Measurements from ENCODE around the gene IRF7. TPM values are rescaled to one million over a fixed set of nuclear protein-coding genes. Genes with fewer than 3 reads are reported as not detected.

Gene IRF7
- total RNA-seq, 4 donors from 2014 or later = 9.0 to 37.7 (median 27.5) TPM

DNA sequence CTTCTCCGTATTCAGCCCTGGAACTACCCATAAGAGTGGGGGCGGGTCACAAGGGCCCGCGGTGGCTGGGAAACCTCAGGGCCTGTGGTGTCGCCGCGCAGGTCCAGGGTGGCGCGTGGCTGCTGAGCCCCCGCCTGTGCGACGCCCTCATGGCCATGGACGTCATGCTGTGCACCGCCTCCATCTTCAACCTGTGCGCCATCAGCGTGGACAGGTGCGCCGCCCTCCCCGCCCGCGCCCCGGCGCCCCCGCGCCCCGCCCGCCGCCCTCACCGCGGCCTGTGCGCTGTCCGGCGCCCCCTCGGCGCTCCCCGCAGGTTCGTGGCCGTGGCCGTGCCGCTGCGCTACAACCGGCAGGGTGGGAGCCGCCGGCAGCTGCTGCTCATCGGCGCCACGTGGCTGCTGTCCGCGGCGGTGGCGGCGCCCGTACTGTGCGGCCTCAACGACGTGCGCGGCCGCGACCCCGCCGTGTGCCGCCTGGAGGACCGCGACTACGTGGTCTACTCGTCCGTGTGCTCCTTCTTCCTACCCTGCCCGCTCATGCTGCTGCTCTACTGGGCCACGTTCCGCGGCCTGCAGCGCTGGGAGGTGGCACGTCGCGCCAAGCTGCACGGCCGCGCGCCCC, 23.7 kb upstream of the IRF7 start:
- no peak for DNase-seq (ENCODE audit: low spot score in 2 of 2)
- peaks cover 0 to 36% of the 10 kb centered on the region in 2 donors for H3K27me3 ChIP-seq
- peaks cover 0 to 43% (median 4%) of the 10 kb centered on the region in 3 donors for H3K36me3 ChIP-seq
- peaks cover 0 to 44% (median 20%) of the 10 kb centered on the region in 4 donors for H3K4me1 ChIP-seq
- peak overlapping the region in 1 of 4 donors; percentile 19 for H3K4me3 ChIP-seq
- H3K9me3 ChIP-seq = no peaks in the 10 kb centered on the region
- peak overlapping the region in 1 of 4 donors; percentile 15 for H3K27ac ChIP-seq
- 6 to 29% methylated on average over 8 to 15 of the region's 80 CpGs for WGBS, 2 donors
- TF ChIP-seq, protein P1, sequence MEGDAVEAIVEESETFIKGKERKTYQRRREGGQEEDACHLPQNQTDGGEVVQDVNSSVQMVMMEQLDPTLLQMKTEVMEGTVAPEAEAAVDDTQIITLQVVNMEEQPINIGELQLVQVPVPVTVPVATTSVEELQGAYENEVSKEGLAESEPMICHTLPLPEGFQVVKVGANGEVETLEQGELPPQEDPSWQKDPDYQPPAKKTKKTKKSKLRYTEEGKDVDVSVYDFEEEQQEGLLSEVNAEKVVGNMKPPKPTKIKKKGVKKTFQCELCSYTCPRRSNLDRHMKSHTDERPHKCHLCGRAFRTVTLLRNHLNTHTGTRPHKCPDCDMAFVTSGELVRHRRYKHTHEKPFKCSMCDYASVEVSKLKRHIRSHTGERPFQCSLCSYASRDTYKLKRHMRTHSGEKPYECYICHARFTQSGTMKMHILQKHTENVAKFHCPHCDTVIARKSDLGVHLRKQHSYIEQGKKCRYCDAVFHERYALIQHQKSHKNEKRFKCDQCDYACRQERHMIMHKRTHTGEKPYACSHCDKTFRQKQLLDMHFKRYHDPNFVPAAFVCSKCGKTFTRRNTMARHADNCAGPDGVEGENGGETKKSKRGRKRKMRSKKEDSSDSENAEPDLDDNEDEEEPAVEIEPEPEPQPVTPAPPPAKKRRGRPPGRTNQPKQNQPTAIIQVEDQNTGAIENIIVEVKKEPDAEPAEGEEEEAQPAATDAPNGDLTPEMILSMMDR (IDR thresholded peaks at IDR 0.05) = no peak
- TF ChIP-seq POLR2A (IDR thresholded peaks at IDR 0.05) = no peak
- no peak for TF ChIP-seq EP300 (IDR thresholded peaks at IDR 0.05)

DNA sequence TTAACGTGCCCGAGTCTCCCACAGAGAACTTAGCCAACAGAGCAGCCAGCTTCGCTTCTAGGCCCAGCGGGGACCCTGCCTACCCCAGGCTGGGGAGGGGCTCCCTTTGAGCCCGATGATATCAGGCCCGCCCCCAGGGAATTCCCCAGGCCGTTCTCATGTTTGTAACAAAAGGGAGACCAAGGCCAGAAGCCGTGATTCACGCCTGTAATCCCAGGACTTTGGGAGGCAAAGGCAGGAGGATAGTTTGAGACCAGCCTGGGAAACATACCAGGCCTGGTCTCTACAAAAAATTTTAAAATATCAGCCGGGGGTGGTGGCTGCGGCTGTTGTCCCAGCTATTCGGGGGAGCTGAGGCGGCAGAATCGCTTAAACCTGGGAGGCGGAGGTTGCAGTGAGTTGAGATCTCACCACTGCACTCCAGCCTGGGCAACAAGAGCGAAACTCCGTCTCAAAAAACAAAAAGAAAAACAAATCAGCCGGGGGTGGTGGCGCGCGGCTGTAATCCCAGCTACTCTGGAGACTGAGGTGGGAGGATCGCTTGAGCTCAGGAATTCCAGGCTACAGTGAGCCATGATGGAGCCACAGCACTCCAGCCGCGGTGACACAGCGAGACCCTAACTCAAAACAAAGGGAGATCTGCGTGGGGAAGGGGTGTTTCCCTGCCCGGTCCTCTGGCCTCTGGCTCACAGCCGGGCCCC, 23.0 kb upstream of the IRF7 start:
- TF ChIP-seq EP300 (IDR thresholded peaks at IDR 0.05) = no peak
- TF ChIP-seq, protein P1 (IDR thresholded peaks at IDR 0.05) = no peak
- TF ChIP-seq POLR2A (IDR thresholded peaks at IDR 0.05) = no peak
- H3K27me3 ChIP-seq = peaks cover 0 to 36% of the 10 kb centered on the region in 2 donors
- H3K36me3 ChIP-seq = peaks cover 0 to 37% (median 1%) of the 10 kb centered on the region in 3 donors
- WGBS, 2 donors = 34 to 46% methylated on average over 28 of the region's 28 CpGs
- DNase-seq (ENCODE audit: low spot score in 2 of 2) = no peak
- no peaks in the 10 kb centered on the region for H3K9me3 ChIP-seq
- no peak overlapping the region for H3K4me3 ChIP-seq
- peaks cover 0 to 44% (median 20%) of the 10 kb centered on the region in 4 donors for H3K4me1 ChIP-seq
- peak overlapping the region in 1 of 4 donors; percentile 15 for H3K27ac ChIP-seq

DNA sequence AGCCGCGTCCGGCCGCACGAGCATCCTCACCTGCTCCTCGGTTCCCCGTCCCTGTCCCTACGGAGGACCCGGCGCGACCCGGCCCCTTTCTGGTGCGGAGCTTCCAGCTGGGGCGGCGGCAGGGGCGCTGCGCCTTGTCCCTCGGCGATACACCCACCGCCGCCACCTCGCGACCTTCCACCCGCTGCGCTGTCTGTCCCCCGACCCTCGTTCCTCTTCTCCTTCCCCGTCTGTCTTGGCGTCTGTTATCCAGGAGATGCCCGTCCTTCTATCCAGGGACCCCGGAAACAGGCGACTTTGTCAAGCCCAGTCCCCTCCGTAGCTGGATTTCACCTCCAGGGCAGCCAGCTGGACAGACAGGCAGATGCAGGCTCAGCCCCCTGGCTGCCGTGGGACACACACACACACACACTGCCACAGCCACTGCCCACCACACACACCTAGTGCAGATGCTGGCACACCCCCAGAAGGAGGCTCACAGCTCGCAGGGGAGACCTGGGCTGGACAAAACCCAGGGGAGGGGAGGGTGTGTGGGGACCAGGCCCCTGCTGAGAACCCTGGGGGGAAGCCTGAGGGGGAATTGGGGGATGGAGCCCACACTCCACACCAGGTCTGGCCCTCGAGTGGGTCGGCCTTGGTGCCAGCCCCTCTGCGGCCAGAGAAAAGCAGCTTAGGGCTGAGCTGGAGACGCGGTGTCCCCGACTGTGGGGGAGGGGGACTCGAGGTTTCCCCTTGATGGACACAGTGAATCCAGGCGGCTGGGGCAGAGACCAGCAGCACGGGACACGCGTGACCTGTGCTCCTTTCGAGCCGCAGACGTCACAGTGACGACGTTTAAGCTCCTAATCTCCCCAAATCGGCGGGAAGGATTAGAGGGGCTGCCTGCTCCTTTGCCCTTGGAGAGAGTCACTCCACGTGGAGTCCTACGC, 22.1 kb upstream of the IRF7 start:
- Histone ChIP-seq H3K9me3 (no peaks in the 10 kb centered on the region), H3K27ac (no peak overlapping the region), H3K36me3 (peaks cover 0 to 27% (median 0%) of the 10 kb centered on the region in 3 donors), H3K4me1 (peaks cover 0 to 44% (median 20%) of the 10 kb centered on the region in 4 donors), H3K27me3 (peaks cover 0 to 36% of the 10 kb centered on the region in 2 donors), H3K4me3 (peak overlapping the region in 1 of 4 donors; percentile 32)
- no peak for DNase-seq (ENCODE audit: low spot score in 2 of 2)
- 32 to 33% methylated on average over 52 of the region's 55 CpGs for WGBS, 2 donors
- TF ChIP-seq EP300 (IDR thresholded peaks at IDR 0.05) (no peak), POLR2A (IDR thresholded peaks at IDR 0.05) (no peak)
- TF ChIP-seq, protein P1 (IDR thresholded peaks at IDR 0.05) = no peak

DNA sequence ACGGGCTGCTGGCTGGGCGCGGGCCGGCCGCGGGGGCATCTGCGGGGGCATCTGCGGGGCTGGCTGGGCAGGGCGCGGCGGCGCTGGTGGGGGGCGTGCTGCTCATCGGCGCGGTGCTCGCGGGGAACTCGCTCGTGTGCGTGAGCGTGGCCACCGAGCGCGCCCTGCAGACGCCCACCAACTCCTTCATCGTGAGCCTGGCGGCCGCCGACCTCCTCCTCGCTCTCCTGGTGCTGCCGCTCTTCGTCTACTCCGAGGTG, 21.5 kb upstream of the IRF7 start:
- WGBS, 2 donors = 16% methylated on average over 17 of the region's 34 CpGs; no CpG with 5 or more reads in 1 of the 2 donors

More for the DNA sequence above, 21.5 kb upstream of the IRF7 start:
- TF ChIP-seq EP300 (IDR thresholded peaks at IDR 0.05) (no peak), POLR2A (IDR thresholded peaks at IDR 0.05) (no peak)
- TF ChIP-seq, protein P1 (IDR thresholded peaks at IDR 0.05) = no peak
- Histone ChIP-seq H3K9me3 (no peaks in the 10 kb centered on the region), H3K27me3 (peaks cover 0 to 36% of the 10 kb centered on the region in 2 donors), H3K4me1 (peaks cover 0 to 44% (median 20%) of the 10 kb centered on the region in 4 donors), H3K36me3 (peaks cover 0 to 25% (median 0%) of the 10 kb centered on the region in 3 donors), H3K4me3 (peak overlapping the region in 3 of 4 donors; percentile 3 to 32 (median 6)), H3K27ac (no peak overlapping the region)
- no peak for DNase-seq (ENCODE audit: low spot score in 2 of 2)

Measured in tibial nerve (tissue), 4 donors.